HL-60 (cell line): ENCODE measurements around the gene CD63.

Experiments used
- POLR2AphosphoS5 ChIP-seq: IDR thresholded peaks from 2 replicates; pipeline ENCODE4 v1.6.1; 2012; ENCODE audit warnings: low read depth
- SPI1 ChIP-seq: IDR thresholded peaks from 2 replicates; pipeline ENCODE4 v1.6.1; 2012; ENCODE audit warnings: low read depth, mild to moderate bottlenecking, borderline replicate concordance
- TF ChIP-seq, protein P1 (sequence below): IDR thresholded peaks from 2 replicates; pipeline ENCODE4 v1.6.1; 2012; ENCODE audit warnings: low read depth; ENCODE audit not compliant: insufficient replicate concordance
- TF ChIP-seq, protein P2 (sequence below): IDR thresholded peaks from one replicate; pipeline ENCODE4 v1.5.1; 2011; ENCODE audit warnings: low read length, control low read depth, inconsistent platforms; ENCODE audit not compliant: insufficient read depth

DNA sequence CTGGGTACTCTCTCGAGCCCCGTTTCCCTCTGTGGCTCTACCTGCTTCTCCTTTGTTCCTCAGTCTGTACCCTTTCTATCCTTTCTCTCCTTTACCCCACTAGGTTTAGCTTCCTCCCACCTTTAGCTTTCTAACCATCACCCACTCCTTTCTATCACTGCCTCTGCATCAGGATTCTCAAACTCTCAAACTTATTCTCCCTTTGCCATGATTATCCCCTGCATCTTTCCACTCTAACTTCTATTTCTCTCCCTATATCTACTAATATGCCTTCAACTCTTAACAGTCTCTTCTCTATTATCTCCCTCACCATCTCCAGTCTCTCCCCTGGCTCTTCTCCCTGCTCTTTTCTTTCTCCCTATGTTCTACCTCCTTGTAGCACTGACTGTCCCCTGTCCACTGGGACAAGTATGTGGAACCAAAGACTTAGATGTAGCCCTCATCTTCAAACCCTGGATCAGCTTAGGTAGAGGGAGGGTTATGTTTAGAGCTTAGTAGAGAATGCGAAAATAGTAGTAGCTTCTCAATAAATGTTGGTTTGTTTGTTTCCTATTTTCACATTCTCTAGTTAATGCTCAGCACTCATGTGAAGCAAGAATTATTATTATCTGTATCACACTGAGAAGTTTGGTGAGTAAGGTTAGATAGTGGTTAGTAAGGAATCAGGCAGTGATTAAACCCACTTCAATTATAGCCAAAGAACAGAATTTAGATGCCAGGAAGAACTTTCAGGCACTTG is 17.5 kb upstream of the CD63 start:
- TF ChIP-seq, protein P1, sequence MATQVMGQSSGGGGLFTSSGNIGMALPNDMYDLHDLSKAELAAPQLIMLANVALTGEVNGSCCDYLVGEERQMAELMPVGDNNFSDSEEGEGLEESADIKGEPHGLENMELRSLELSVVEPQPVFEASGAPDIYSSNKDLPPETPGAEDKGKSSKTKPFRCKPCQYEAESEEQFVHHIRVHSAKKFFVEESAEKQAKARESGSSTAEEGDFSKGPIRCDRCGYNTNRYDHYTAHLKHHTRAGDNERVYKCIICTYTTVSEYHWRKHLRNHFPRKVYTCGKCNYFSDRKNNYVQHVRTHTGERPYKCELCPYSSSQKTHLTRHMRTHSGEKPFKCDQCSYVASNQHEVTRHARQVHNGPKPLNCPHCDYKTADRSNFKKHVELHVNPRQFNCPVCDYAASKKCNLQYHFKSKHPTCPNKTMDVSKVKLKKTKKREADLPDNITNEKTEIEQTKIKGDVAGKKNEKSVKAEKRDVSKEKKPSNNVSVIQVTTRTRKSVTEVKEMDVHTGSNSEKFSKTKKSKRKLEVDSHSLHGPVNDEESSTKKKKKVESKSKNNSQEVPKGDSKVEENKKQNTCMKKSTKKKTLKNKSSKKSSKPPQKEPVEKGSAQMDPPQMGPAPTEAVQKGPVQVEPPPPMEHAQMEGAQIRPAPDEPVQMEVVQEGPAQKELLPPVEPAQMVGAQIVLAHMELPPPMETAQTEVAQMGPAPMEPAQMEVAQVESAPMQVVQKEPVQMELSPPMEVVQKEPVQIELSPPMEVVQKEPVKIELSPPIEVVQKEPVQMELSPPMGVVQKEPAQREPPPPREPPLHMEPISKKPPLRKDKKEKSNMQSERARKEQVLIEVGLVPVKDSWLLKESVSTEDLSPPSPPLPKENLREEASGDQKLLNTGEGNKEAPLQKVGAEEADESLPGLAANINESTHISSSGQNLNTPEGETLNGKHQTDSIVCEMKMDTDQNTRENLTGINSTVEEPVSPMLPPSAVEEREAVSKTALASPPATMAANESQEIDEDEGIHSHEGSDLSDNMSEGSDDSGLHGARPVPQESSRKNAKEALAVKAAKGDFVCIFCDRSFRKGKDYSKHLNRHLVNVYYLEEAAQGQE: no peak
- TF ChIP-seq, protein P2, sequence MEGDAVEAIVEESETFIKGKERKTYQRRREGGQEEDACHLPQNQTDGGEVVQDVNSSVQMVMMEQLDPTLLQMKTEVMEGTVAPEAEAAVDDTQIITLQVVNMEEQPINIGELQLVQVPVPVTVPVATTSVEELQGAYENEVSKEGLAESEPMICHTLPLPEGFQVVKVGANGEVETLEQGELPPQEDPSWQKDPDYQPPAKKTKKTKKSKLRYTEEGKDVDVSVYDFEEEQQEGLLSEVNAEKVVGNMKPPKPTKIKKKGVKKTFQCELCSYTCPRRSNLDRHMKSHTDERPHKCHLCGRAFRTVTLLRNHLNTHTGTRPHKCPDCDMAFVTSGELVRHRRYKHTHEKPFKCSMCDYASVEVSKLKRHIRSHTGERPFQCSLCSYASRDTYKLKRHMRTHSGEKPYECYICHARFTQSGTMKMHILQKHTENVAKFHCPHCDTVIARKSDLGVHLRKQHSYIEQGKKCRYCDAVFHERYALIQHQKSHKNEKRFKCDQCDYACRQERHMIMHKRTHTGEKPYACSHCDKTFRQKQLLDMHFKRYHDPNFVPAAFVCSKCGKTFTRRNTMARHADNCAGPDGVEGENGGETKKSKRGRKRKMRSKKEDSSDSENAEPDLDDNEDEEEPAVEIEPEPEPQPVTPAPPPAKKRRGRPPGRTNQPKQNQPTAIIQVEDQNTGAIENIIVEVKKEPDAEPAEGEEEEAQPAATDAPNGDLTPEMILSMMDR: no peak
- TF ChIP-seq POLR2AphosphoS5 (no peak), SPI1 (no peak)
